NCI-H526 treated with DMSO at 0.1 percent for 48 hours (cell line): Measurements from ENCODE around the gene MSH5.
"Not testable (repeated sequence)": the region's sequence is repeated elsewhere in the genome, so short reads cannot be mapped to it uniquely, and the experiment has no call there.

Experiments
- DNase-seq: peaks from one replicate; lab custom pipeline; 2025; lab: John Stamatoyannopoulos, UW

The MSH5 gene

DNA sequence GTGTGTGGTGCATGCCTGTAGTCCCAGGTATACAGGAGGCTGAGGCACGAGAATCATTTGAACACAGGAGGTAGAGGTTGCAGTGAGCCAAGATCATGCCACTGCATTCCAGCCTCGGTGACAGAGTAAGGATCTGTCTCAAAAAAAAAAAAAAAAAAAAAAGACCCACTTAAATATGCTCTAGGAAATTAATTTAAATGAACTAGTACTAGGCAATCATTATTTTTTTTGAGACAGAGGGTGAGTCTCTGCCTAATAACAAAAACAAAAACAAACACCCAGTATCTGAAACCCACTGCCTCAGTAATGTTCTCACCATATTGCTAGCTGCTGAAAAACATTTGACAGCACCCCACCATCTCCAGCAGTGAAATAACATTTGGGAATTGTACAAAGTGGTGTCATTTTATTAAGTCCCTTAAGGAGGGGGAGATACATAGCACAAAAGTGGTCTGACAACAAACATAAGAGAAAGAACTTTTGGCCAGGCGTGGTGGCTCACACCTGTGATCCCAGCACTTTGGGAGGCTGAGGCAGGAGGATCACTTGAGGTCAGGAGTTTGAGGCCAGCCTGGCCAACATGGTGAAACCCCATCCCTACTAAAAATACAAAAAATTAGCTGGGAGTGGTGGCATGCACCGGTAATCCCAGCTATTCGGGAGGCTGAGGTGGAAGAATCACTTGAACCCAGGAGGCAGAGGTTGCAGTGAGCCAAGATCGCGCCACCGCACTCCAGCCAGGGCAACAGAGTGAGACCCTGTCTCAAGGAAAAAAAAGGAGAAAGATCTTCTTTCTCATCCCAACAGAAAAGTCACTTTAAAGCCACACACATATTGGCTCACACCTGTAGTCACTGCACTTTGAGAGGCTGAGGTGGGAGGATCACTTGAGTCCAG lies 61.5 kb downstream of the MSH5 start:
- DNase-seq, result not testable (repeated sequence)

DNA sequence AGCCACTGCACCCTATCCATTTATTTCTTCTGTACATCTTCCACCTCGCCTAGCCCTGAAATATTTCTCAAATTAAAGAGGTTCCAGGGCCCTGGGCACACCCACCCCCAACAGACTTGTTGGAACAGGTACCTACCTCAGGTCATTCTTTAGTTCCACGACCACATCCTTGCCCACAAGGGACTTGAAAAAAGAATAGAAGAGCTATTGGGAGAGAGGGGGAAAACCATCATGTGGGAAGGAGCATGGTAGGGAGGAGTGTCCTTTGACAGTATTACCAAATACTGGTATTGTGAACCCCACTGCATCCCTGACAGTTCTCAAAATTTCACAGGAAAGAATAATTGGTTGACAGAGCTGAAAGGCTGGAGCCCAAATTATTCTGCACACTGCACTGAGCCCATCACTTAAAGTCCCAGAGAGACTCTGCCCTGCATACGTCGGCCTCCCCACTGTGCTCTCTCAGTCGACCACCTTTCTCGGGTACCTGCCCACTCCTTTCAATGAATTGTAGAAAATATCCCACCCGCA lies 66.2 kb downstream of the MSH5 start:
- DNase-seq, result no peak

DNA sequence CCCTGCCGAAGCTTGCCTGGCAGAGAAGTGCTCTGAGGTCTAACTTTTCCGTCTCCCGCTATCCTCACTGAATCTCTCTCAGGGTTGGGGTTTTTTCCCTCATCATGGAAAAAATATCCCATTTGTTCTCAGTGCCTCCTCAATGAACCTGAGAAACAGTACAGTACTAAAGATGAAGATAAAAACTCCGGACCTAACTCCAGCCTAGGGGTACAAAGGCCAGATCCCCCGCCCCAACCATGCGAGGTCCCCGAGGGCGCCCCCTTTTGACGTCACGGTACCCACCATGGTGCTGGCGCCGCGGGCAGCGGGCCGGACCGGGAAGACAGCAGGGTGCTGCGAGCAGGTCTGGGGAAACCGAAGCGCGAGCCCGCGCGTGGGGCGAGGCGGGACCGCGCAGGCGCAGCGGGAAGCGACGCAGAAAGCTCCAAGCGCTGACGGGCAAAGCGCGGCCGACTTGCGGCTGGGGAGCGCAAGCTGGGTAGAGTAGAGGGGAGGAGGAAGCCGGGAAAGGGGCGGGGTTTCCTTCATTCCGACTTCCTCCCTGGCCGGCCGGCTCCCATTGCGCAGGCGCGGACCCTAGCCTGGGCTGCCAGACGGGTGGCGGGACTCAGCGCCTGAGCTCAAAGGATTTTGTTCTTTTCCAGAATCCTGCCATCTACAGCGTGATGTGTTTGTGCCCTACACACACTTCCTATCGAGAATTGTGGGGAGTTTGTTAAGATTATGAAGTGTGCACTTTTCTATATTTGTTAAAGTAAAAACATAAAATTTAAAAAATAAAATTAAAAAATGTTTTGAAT lies 66.9 kb downstream of the MSH5 start, which contains the start of gene LSM2:
Gene LSM2, minus strand, starts transcription at position 497 of the 803 bp plus-strand sequence. Its CDS starts 209 bp downstream, at position 288.
- peak; percentile 85 for DNase-seq

DNA sequence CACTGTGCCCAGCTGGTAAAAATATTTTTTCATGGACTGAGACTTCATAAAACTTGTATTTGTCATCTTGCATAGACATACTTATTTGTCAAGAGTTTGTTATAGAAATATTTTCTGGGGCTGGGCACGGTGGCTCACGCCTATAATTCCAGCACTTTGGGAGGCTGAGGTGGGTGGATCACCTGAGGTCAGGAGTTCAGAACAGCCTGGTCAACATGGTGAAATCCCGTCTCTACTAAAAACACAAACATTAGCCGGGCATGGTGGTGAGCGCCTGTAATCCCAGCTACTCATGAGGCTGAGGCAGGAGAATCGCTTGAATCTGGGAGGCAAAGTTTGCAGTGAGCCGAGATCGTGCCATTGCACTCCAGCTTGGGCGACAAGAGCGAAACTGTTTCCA lies 68.8 kb downstream of the MSH5 start:
- not testable (repeated sequence) for DNase-seq

DNA sequence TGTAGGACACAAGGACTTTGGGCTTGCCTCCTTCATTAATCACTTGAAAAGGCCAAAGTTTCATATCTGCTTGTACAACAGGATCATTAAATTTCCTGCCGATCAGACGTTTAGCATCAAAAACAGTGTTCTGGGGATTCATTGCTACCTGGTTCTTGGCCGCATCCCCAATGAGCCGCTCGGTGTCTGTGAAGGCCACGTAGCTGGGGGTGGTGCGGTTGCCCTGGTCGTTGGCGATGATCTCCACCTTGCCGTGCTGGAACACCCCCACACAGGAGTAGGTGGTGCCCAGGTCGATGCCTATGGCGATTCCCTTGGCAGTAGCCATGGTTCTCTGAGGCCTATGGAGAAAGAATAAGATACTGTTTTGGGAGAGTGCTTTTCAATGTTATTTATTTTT lies 71.8 kb downstream of the MSH5 start:
- DNase-seq, result no peak
